Measurements from ENCODE around the gene LEMD1.

DNA sequence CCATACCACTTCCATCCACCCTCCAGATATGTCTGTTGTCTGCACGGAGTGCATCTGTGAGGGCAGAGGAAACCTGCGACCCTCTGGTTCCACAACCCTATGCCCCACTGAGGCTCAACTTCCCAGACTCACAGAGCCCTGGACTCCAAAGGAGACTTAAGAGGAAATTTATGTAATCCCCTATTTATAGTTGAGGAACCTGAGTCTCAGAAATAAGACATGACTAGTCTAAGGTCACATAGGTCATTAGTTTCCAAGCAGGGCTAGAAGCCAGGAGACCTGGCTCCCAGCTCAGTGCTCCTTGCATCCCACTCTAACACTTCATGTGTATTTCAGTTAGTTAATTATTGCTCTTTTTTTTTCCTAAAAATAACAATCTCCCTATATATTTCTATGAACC is 15.7 kb upstream of the LEMD1 start:
- TF ChIP-seq CTCF (IDR thresholded peaks at IDR 0.05) (no peak), ATF6 (CRISPR knock-in tag; IDR thresholded peaks at IDR 0.05) (no peak), TEAD4 (CRISPR knock-in tag; IDR thresholded peaks at IDR 0.05) (no peak), TCF7 (CRISPR knock-in tag; IDR thresholded peaks at IDR 0.05; ENCODE audit: low read depth) (no peak), ZNF423 (CRISPR knock-in tag; IDR thresholded peaks at IDR 0.05) (no peak), ZNF263 (CRISPR knock-in tag; IDR thresholded peaks at IDR 0.05; ENCODE audit: low read depth) (no peak), JUN (CRISPR knock-in tag; IDR thresholded peaks at IDR 0.05) (no peak)
